Natural killer cell (primary cell): ENCODE data around the gene PLCB3. TPM values are rescaled to one million over a fixed set of nuclear protein-coding genes. Genes with fewer than 3 reads are reported as not detected.

Experiments
- ATAC-seq, 3 donors: fragments of 150-1000 bp in 2 of 3; fragments of 200-7000 bp in 1 of 3; cut with Tn5 transposase; 1 replicate in 1 of 3; 2 replicates in 2 of 3; pipeline ENCODE4 v1.10.0; 2021; ENCODE audit warnings: mild to moderate bottlenecking in 2 of 3, moderate library complexity in 2 of 3
- DNase-seq, 2 donors: peaks; one replicate each; pipeline versions ENCODE4 v3.0.0 to v3.0.0-alpha.2; 2013 to 2021; ENCODE audit warnings: mixed read lengths in 1 of 2
- H3K27ac ChIP-seq: one replicate; pipeline ENCODE4 v1.5.1; 2013; ENCODE audit warnings: mild to moderate bottlenecking, low read length
- H3K27me3 ChIP-seq: one replicate; pipeline ENCODE4 v1.6.1; 2013; ENCODE audit warnings: low read length; ENCODE audit not compliant: control insufficient read depth, insufficient read depth
- H3K36me3 ChIP-seq: one replicate; pipeline ENCODE4 v1.6.1; 2013; ENCODE audit warnings: low read length; ENCODE audit not compliant: control insufficient read depth, insufficient read depth
- H3K4me1 ChIP-seq: one replicate; pipeline ENCODE4 v1.6.1; 2013; ENCODE audit warnings: low read length; ENCODE audit not compliant: control insufficient read depth, insufficient read depth
- H3K4me3 ChIP-seq: one replicate; pipeline ENCODE4 v1.5.1; 2013; ENCODE audit warnings: low read length
- H3K9me3 ChIP-seq: one replicate; pipeline ENCODE4 v1.6.1; 2013; ENCODE audit warnings: low read length; ENCODE audit not compliant: control insufficient read depth, insufficient read depth
- H3K27ac Mint-ChIP-seq, 2 donors: one replicate each; pipeline ENCODE4 v1.8.0; 2022; ENCODE audit warnings: mild to moderate bottlenecking in 2 of 2, mixed read lengths in 2 of 2, moderate library complexity in 1 of 2
- H3K27me3 Mint-ChIP-seq, 2 donors: one replicate each; pipeline ENCODE4 v1.8.0; 2022; ENCODE audit warnings: low read depth in 2 of 2, mixed read lengths in 2 of 2
- H3K36me3 Mint-ChIP-seq: one replicate; pipeline ENCODE4 v1.8.0; 2022; ENCODE audit warnings: mixed read lengths
- H3K4me1 Mint-ChIP-seq, 2 donors: one replicate each; pipeline ENCODE4 v1.8.0; 2022; ENCODE audit warnings: mixed read lengths in 2 of 2
- H3K4me3 Mint-ChIP-seq: one replicate; pipeline ENCODE4 v1.8.0; 2022; ENCODE audit warnings: mild to moderate bottlenecking, moderate library complexity, mixed read lengths
- H3K9me3 Mint-ChIP-seq, 2 donors: one replicate each; pipeline ENCODE4 v1.8.0; 2022; ENCODE audit warnings: mixed read lengths in 2 of 2
- WGBS: methylation state at CpG from one replicate; pipeline ENCODE4 v1.1.7; 2013; ENCODE audit warnings: missing lambda C conversion rate; ENCODE audit not compliant: insufficient coverage; 5-methylcytosine and 5-hydroxymethylcytosine counted together
- intact Hi-C: fragments of 100-400 bp; cut with micrococcal nuclease; formaldehyde crosslinking; loops from one replicate; pipeline ENCODE4 v1.14.2; 2022
- total RNA-seq, 4 donors: library from RNA; stranded (reverse); fragments of 120-200 nt in 1 of 4; gene quantifications; one replicate each; pipeline versions ENCODE4 v1.2.3 to v1.2.4, GENCODE V29; 2013 to 2022
- TF ChIP-seq, protein P1 (sequence below): fragments of 200-600 bp; IDR thresholded peaks from one replicate; pipeline ENCODE4 v1.8.0; 2022; ENCODE audit warnings: antibody characterized with exemption

PLCB3 gene
- total RNA-seq: 1 to 10 TPM; 5.4 to 7.6 (median 5.5) TPM
- 4.3 TPM for total RNA-seq (2013)

DNA sequence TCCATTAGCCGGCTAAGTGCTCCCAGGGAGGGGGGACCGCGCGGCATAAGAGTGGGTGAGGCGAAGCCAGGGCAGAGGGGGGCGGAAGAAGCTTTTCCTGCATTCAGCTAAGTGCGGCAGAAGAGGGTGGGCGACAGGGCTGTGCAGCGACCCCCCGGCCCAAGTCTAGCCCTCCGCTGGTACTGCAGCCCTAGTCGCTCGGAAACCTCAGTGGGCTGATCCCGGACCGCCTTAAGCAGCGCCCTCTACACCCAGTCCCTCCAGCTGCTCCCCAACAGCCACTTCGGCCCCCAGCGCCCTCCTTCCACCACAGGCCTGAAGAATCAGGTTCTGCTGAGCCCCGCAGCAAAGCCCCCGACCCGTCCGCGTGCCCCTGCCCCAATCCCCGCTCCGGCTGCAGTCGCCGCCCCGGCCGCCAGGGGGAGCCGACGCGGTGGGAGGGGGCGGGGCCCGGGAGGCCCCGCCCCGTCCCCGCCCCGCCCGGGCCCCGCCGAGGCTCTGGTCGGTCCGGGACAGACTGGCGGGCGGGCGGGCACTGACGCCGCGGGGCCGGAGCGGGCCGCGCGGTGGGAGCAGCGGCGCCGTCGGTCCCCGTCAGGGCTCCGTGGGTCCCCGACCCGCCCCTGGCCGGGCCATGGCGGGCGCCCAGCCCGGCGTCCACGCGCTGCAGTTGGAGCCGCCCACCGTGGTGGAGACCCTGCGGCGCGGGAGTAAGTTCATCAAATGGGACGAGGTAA lies at the start of gene PLCB3:
TSS of gene PLCB3 (plus strand) at position 515 of the 737 bp plus-strand sequence. CDS start at position 635, 120 bp downstream.
- no peaks in the 10 kb centered on the region for H3K36me3 ChIP-seq
- DNase-seq: peak; percentile 67 to 77
- no peak within 1 kb of the TSS for H3K27ac ChIP-seq
- H3K4me1 ChIP-seq: peaks cover 41% of the 10 kb centered on the region
- no peaks in the 10 kb centered on the region for H3K9me3 ChIP-seq
- H3K4me3 Mint-ChIP-seq: peak within 1 kb of the TSS; percentile 86
- no peaks in the 10 kb centered on the region for H3K9me3 Mint-ChIP-seq
- WGBS: under 1% methylated on average over 75 of the region's 75 CpGs
- H3K27ac Mint-ChIP-seq: peak within 1 kb of the TSS in 1 of 2 donors; percentile 86
- H3K4me1 Mint-ChIP-seq: peaks cover 14 to 30% of the 10 kb centered on the region in 2 donors
- no peaks in the 10 kb centered on the region for H3K36me3 Mint-ChIP-seq
- peak; percentile 72 to 86 (median 79) for ATAC-seq
- intact Hi-C loops: loop anchor here (1.0 to 2.0 kb wide), 2 partner anchors 18 to 50 kb away; no protein-coding TSS in a partner anchor
- H3K4me3 ChIP-seq: peak within 1 kb of the TSS; percentile 58
- no peaks in the 10 kb centered on the region for H3K27me3 Mint-ChIP-seq
- TF ChIP-seq, protein P1, sequence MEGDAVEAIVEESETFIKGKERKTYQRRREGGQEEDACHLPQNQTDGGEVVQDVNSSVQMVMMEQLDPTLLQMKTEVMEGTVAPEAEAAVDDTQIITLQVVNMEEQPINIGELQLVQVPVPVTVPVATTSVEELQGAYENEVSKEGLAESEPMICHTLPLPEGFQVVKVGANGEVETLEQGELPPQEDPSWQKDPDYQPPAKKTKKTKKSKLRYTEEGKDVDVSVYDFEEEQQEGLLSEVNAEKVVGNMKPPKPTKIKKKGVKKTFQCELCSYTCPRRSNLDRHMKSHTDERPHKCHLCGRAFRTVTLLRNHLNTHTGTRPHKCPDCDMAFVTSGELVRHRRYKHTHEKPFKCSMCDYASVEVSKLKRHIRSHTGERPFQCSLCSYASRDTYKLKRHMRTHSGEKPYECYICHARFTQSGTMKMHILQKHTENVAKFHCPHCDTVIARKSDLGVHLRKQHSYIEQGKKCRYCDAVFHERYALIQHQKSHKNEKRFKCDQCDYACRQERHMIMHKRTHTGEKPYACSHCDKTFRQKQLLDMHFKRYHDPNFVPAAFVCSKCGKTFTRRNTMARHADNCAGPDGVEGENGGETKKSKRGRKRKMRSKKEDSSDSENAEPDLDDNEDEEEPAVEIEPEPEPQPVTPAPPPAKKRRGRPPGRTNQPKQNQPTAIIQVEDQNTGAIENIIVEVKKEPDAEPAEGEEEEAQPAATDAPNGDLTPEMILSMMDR: peak; percentile 78
- H3K27me3 ChIP-seq: no peaks in the 10 kb centered on the region

DNA sequence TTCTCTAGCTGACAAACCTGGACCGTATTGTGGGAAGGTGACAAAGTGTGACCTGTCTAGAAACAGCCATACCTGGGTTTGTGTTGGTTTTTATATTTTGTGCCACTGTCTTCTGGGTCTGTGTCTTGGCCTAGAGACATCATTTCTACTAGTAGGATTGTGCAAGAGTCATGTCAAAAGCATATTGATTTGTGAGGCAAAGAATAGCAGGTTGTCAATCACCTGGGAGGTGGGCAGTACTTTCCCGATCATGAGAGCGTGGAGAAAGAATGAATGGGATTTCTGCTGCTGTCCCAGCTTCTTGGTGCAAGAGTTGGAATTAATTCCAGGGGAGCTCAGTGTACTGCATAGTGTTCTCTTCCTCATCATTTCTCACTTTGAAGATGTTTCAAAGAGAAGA lies 49.8 kb upstream of the PLCB3 start:
- 89% methylated on average over 3 of the region's 3 CpGs for WGBS
- TF ChIP-seq, protein P1: no peak
- peak overlapping the region in 1 of 2 donors; percentile 48 for H3K27ac Mint-ChIP-seq
- no peak for DNase-seq
- Histone ChIP-seq H3K4me1 (peaks cover 25% of the 10 kb centered on the region), H3K36me3 (peaks cover 68% of the 10 kb centered on the region), H3K9me3 (no peaks in the 10 kb centered on the region), H3K27me3 (no peaks in the 10 kb centered on the region), H3K4me3 (no peak overlapping the region), H3K27ac (no peak overlapping the region)
- intact Hi-C loops: loop anchor here (5.0 kb wide), 1 partner anchor 451 kb away; no protein-coding TSS in a partner anchor
- H3K4me1 Mint-ChIP-seq: peaks cover 17 to 25% of the 10 kb centered on the region in 2 donors
- H3K9me3 Mint-ChIP-seq: no peaks in the 10 kb centered on the region
- peaks cover 14% of the 10 kb centered on the region for H3K36me3 Mint-ChIP-seq
- no peak overlapping the region for H3K4me3 Mint-ChIP-seq
- ATAC-seq: no peak
- H3K27me3 Mint-ChIP-seq: no peaks in the 10 kb centered on the region

DNA sequence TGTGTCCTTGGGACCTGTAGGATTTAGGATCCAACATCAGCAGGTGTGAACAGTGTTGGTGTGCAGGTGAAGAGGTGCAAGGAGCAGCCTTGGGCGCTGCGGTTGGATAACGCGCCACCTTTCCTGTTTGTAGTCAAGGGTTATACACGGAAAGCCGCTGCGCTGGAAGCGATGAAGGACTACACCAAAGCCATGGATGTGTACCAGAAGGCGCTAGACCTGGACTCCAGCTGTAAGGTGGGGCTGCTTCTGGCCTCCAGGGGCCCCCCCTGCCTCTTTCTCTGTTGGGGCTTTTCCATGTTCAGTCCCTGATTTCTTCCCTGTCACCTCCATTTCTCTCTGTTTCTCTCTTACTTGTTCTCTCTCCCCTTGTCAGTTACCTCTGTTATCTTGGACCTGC lies 48.3 kb upstream of the PLCB3 start:
- intact Hi-C loops: loop anchor here (5.0 kb wide), 1 partner anchor 449 kb away; no protein-coding TSS in a partner anchor
- Mint-ChIP-seq H3K27me3 (no peaks in the 10 kb centered on the region), H3K27ac (no peak overlapping the region), H3K4me3 (no peak overlapping the region), H3K9me3 (no peaks in the 10 kb centered on the region), H3K4me1 (peaks cover 22 to 37% of the 10 kb centered on the region in 2 donors), H3K36me3 (peaks cover 6% of the 10 kb centered on the region)
- DNase-seq (no peak), ATAC-seq (no peak)
- H3K9me3 ChIP-seq: no peaks in the 10 kb centered on the region
- WGBS: over 99% methylated on average over 9 of the region's 9 CpGs
- H3K27ac ChIP-seq: no peak overlapping the region
- no peaks in the 10 kb centered on the region for H3K27me3 ChIP-seq
- TF ChIP-seq, protein P1: no peak
- H3K4me1 ChIP-seq: peaks cover 37% of the 10 kb centered on the region
- peaks cover 53% of the 10 kb centered on the region for H3K36me3 ChIP-seq
- no peak overlapping the region for H3K4me3 ChIP-seq
